DMS79 (cell line): Measurements from ENCODE around the gene TAGLN3.
"Not testable (repeated sequence)": the region's sequence is repeated elsewhere in the genome, so short reads cannot be mapped to it uniquely, and the experiment has no call there.

ENCODE experiments used
- DNase-seq: peaks from one replicate; lab custom pipeline; 2025; lab: John Stamatoyannopoulos, UW

TAGLN3 gene

GRCh38 chr3:112010636-112011035 lies 11.9 kb downstream of the TAGLN3 start:
- DNase-seq, result peak; percentile 38

DNA sequence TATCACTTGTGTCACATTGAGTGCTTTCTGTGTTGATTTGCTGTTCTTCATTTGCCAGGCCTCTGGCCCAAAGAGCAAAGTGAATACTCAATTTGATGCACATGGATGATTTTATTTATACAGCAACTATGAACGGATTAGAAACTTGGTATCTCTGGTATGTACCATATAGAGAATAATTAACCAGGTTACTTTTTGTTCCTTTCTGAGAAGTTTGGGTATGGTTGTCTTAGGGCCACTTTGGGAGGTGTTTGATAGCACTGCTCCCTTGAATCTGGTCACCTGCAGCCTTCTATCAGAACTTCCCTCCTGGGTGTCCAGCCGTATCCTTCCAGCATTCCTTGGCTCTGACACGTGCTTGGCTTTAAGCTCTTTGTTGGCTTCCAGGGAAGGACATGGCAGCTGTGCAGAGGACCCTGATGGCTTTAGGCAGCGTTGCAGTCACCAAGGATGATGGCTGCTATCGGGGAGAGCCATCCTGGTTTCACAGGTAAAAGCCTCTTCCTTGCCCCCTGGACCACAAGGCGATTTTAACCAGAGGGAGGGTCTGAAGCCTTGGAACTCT lies 12.7 kb downstream of the TAGLN3 start:
- DNase-seq, result no peak

GRCh38 chr3:112012205-112012992 lies 13.7 kb downstream of the TAGLN3 start:
- DNase-seq, result no peak

DNA sequence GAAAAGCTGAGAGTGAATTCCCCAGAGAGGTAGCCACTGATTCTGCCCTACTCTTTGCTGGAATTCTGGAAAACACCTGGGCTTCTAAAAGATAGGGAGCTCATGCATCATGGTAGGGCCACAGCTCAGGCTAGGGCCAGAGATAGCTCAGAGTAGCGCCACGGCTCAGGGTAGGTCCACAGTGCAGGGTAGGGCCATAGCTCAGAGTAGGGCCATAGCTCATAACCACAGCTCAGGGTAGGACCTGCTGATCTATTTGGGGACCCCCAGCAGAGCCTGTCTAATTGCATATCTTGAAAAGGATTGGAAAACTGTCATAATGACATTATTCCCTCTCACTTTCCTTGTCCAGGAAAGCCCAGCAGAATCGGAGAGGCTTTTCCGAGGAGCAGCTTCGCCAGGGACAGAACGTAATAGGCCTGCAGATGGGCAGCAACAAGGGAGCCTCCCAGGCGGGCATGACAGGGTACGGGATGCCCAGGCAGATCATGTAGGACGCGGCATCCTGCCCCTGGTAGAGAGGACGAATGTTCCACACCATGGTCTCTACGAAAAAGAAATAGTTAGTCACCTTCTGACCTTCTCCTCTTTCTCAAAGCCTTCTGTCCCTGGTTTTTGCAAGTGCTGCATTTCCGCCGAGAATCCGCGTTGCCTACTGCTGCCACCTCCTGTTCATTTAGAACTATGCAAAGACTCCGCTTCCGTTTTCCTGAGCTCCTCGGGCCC lies 14.5 kb downstream of the TAGLN3 start:
- DNase-seq, result no peak

DNA sequence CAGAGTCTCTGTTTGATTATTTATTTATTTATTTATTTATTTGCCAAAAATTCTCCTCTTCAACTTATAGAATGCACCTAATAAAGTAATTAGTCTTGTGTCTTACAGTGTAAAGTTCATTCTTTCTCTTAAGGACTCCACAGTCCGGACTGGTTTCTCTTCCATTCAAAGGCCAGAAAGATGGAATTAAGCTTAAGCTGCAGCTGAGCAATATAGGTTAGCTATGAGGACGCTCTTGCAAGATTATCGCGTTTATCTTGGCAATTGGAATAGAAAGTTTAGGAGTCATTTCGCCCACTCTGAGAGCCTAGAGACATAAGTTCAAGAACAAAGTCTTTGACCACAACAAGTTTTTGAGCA lies 15.0 kb downstream of the TAGLN3 start:
- no peak for DNase-seq

DNA sequence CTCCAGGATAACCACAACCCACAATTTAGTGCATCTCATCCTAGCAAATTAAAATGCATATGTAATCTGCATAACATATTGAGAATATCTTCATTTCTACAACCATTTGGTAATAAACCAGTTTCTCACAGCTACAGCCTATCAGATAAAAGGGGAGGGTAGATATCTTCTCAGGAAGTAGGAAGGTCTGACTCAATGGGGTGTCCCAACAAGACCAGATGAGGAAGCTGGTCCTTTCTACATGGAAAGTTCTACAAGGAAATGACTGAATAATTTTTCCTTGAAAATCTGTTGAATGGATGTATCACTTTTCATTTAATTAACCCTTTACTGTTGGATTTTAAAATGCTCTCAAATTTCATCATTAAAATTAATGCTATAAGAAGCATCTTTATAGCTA lies 18.4 kb downstream of the TAGLN3 start:
- DNase-seq, result no peak

DNA sequence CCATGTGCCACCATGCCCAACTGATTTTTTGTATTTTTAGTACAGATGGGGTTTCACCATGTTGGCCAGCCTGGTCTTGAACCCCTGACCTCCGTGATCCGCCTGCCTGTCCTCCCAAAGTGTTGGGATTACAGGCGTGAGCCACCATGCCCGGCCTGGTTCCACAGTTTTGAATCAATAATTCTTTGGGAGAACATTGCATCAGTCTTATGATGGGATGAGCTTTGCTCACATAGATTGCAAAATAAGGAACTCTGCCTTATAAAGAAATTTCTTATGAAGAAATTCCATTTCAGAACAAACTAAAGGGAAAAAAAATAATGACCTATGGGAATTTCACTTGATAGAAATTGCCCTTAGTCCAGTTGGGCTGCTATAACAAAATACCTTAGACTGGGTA lies 20.0 kb downstream of the TAGLN3 start:
- no peak for DNase-seq

- DNase-seq, result no peak
These were observed 21.0 kb downstream of the TAGLN3 start for GRCh38 chr3:112019716-112020115.

GRCh38 chr3:112020674-112021085 lies 22.0 kb downstream of the TAGLN3 start:
- DNase-seq, result no peak

DNA sequence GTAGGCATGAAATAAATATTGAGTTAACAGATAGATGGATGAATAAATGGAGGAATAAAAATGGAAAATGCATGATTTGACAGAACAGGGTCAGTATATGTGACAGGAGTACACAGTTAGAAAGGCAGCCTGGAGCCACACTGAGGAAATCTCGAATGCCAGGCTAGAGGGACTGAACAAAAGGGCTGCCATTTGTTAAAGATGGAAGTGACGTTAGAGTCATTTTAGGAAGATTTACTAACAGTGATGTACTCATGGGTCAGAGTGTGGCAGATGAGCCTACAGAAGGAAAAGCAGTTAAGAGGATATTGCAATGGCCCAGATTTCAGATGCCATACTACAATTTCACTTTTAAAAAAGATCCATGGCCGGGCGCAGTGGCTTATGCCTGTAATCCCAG lies 28.4 kb downstream of the TAGLN3 start:
- DNase-seq, result no peak

GRCh38 chr3:112027826-112028225 lies 29.1 kb downstream of the TAGLN3 start:
- peak; percentile 74 for DNase-seq

DNA sequence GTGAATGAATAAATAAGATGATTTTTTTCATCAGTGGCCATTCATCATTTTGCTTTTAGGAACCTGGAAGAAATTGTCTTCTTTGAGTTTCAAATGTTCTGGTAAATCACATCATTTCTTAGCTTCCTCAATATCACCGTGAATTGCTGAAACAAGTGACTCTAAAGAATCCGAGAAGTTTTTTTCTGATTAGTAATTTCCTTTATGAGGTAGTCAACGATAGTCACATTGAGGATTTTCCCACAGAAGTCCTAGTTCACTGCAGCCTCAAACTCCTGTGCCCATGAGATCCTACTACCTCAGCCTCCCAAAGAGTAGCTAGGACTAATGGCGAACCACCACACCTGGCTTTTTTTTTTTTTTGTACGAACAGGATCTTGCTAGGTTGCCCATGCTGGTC lies 32.2 kb downstream of the TAGLN3 start:
- no peak for DNase-seq

- peak; percentile 74 for DNase-seq
These were observed 33.5 kb downstream of the TAGLN3 start for GRCh38 chr3:112032098-112032731.

DNA sequence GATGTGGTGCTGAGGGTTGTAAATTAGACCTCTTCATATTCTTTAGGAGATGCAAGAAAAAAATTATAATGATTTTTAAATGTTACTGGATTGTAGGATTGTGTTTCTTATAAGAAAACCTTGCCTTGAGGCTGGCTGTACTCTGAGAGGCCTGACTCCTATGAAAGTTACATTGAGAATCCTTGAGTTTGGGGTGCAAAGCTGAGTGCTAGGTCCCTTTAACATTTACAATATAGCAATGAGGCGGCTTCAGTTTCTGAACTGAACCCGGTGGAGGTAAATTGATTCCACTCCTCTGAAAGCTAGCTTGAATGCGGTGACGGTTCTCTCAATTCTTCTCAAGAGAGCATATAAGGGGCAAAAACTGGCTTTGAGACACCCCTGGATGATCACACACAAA lies 35.7 kb downstream of the TAGLN3 start, which contains the start of gene TMPRSS7:
Gene TMPRSS7 (plus strand): TSS at position 301 of the 400 bp plus-strand sequence. CDS start 110 bp downstream, outside the sequence.
- DNase-seq, result no peak

DNA sequence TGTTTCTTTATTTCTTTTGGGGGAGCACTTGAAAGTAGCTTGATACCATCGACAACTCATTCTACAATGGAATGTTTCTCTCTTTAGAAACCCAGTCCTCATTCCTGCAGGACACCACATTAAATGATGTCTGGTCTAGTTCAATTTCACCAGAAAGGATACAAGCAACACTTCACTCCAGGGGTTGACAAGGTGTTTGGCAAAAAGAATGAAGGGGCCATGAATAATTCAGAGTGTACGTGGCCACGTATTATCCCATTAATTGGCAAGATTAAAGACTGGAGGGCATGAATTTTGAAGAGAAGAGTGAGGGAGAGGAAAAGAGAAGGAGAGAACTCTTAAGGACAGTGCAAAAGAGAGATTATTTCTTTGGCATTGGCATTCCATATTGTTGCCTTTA lies 36.5 kb downstream of the TAGLN3 start:
- DNase-seq, result no peak

GRCh38 chr3:112037194-112037593 lies 38.5 kb downstream of the TAGLN3 start:
- DNase-seq, result not testable (repeated sequence)

- no peak for DNase-seq
These were observed 40.1 kb downstream of the TAGLN3 start for GRCh38 chr3:112038863-112039262.

- no peak for DNase-seq
These were observed 42.6 kb downstream of the TAGLN3 start for GRCh38 chr3:112041321-112041720.

GRCh38 chr3:112042842-112043280 lies 44.1 kb downstream of the TAGLN3 start:
- peak; percentile 6 for DNase-seq

DNA sequence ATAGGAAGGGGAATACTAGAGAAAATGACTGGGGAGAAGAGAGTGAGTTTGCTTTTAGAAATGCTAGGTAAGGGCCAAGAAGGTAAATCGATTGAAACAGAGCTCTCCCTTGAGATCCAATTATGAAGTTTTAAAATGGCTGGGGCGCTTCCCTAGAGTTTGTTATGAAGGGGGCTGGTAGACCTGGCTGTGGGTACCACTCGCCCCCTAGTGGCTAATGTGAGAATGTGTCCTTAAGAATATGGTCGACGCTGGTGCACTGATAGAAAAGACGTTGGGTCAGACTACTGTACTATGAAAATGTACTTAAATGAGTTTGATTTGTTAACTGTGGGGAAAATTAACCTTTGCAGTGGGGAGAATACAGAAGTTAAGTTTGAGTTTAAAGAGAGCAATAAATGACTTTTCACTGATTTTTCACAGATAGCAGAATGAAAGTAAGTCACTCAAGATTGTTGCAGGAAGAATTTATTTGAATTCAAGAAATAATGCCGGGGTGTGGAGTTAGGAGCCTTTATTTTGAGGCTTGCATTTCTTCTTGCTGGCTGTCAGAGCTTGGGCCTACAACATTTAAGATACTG lies 45.0 kb downstream of the TAGLN3 start:
- DNase-seq, result peak; percentile 68

DNA sequence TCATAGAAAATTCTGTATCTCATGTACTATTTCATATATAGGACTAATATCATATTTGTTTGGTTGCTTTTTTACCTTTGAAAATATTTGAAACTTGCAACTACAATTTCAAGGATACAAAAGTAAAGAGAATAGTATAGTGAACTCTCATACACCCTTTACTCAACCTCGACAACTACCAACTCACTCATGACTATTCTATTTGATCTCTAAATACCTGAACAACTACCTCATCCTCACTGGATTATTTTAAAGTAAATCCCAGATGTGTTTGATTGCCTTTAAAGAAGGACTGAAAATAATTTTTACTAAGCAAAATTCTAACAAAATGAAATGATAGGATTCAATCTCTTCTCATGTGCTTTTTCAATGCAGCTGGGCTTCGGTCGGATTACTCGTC lies 47.9 kb downstream of the TAGLN3 start:
- no peak for DNase-seq

DNA sequence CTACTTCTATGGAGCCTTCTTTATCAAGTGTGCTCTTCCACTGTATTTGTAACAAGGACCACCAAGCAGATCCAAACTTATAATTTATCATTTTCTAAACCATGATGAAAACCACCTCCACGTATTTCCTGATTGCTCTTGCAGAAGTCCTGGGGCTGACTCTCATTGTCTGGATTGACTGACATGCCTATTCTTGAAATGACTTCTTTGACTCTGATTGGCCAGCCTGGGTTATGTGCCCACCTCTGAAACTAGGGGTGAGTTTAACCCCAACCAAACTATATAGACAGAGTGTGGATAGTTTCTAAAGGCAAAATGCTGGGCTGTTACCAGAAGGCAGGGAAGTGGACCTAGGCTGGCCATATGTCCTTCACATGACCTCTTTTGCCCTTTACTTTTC lies 48.5 kb downstream of the TAGLN3 start:
- DNase-seq, result no peak
